HCT116 (cell line): ENCODE measurements around the gene HOXD3. TPM values are rescaled to one million over a fixed set of nuclear protein-coding genes. Genes with fewer than 3 reads are reported as not detected.

ENCODE experiments used
- ATAC-seq: fragments of 200-7000 bp; cut with Tn5 transposase; 2 replicates; pipeline ENCODE4 v1.9.1; 2020; ENCODE audit warnings: mild to moderate bottlenecking, moderate library complexity
- BruUV-seq: library from RNA; stranded (reverse); fragments of 400-500 nt; replicated peaks from 2 replicates; lab custom pipeline; 2021; lab: Mats Ljungman, UMichigan
- CTCF ChIA-PET: fragments of 300-600 bp; sonication (Branson Sonifier 250); formaldehyde crosslinking; loops from one replicate; lab custom pipeline; 2021; ENCODE audit warnings: antibody characterized with exemption; lab: Charles Lee
- POLR2A ChIA-PET: fragments of 300-600, 350-600 bp; sonication (Branson Sonifier 250); formaldehyde crosslinking; loops from one replicate; lab custom pipeline; 2021; ENCODE audit warnings: antibody characterized with exemption; lab: Charles Lee
- RAD21 ChIA-PET, 2 experiments: fragments of 300-600 bp; sonication (Branson Sonifier 250); formaldehyde crosslinking; loops; one replicate each; lab custom pipeline; 2023; ENCODE audit warnings: low total read pairs in 2 of 2; ENCODE audit not compliant: uncharacterized antibody in 2 of 2, unreplicated experiment in 2 of 2, low non-redundant PET in 1 of 2; lab: Charles Lee
- DNase-seq: peaks from one replicate; pipeline ENCODE4 v3.0.0-alpha.2; 2010; ENCODE audit warnings: low read depth, low spot score
- H2AFZ ChIP-seq: fragments of 200-600 bp; shearing (Covaris generic), sonication (generic); 2 replicates; pipeline ENCODE4 v1.6.1; 2017; ENCODE audit warnings: low read depth, mixed run types, mixed read lengths, antibody characterized with exemption, low read length; ENCODE audit not compliant: poor library complexity, severe bottlenecking
- H3K27ac ChIP-seq: 2 replicates; pipeline ENCODE4 v1.5.1; 2012; ENCODE audit warnings: low read depth, low read length
- H3K27me3 ChIP-seq: fragments of 200-600 bp; sonication (generic); 2 replicates; pipeline ENCODE4 v1.6.1; 2016; ENCODE audit warnings: mixed run types, low read length, mixed read lengths; ENCODE audit not compliant: insufficient read depth
- H3K36me3 ChIP-seq, 2 experiments: fragments of 200-500 bp in 1 of 2; fragments of 200-600 bp in 1 of 2; sonication (Bioruptor generic) in 1 of 2; sonication (generic) in 1 of 2; 2 replicates each; pipeline versions ENCODE4 v1.5.1 to v1.6.1; 2014 to 2016; ENCODE audit warnings: low read length in 2 of 2, inconsistent platforms in 1 of 2, mixed read lengths in 1 of 2, mixed run types in 1 of 2; ENCODE audit not compliant: insufficient read depth in 2 of 2, control insufficient read depth in 1 of 2
- H3K4me1 ChIP-seq, 2 experiments: fragments of 200-600 bp in 1 of 2; sonication (generic) in 1 of 2; 2 replicates each; pipeline versions ENCODE4 v1.5.1 to v1.6.1; 2012 to 2017; ENCODE audit warnings: low read length in 2 of 2, inconsistent platforms in 1 of 2, mild to moderate bottlenecking in 1 of 2, mixed read lengths in 1 of 2, mixed run types in 1 of 2, moderate library complexity in 1 of 2; ENCODE audit not compliant: insufficient read depth in 2 of 2, control insufficient read depth in 1 of 2
- H3K4me2 ChIP-seq: fragments of 200-600 bp; sonication (generic); 2 replicates; pipeline ENCODE4 v1.6.1; 2017; ENCODE audit warnings: mixed run types, low read length, mixed read lengths
- H3K4me3 ChIP-seq, 2 experiments: fragments of 200-600 bp in 1 of 2; sonication (generic) in 1 of 2; replicated peaks in 1 of 2; 2 replicates each; pipeline ENCODE4 v1.5.1; 2011 to 2016; ENCODE audit warnings: low read length in 2 of 2, control low read depth in 1 of 2, low read depth in 1 of 2, mild to moderate bottlenecking in 1 of 2, mixed read lengths in 1 of 2, mixed run types in 1 of 2
- H3K79me2 ChIP-seq: fragments of 200-600 bp; sonication (generic); 2 replicates; pipeline ENCODE4 v1.6.1; 2017; ENCODE audit warnings: mild to moderate bottlenecking, mixed run types, low read length, moderate library complexity, mixed read lengths; ENCODE audit not compliant: insufficient read depth
- H3K9ac ChIP-seq: fragments of 200-600 bp; sonication (generic); 2 replicates; pipeline ENCODE4 v1.6.1; 2016; ENCODE audit warnings: low read length, mixed read lengths
- H3K9me2 ChIP-seq: fragments of 200-600 bp; sonication (generic), shearing (Covaris generic); 2 replicates; pipeline ENCODE4 v1.6.1; 2017; ENCODE audit warnings: mixed run types, mild to moderate bottlenecking, moderate library complexity; ENCODE audit not compliant: insufficient read depth
- H3K9me3 ChIP-seq, 2 experiments: fragments of 200-500 bp in 1 of 2; fragments of 200-600 bp in 1 of 2; sonication (Bioruptor generic) in 1 of 2; sonication (generic) in 1 of 2; 2 replicates each; pipeline ENCODE4 v1.6.1; 2014 to 2017; ENCODE audit warnings: low read length in 2 of 2, mixed read lengths in 2 of 2, inconsistent platforms in 1 of 2, low read depth in 1 of 2, mild to moderate bottlenecking in 1 of 2, mixed run types in 1 of 2, moderate library complexity in 1 of 2; ENCODE audit not compliant: control insufficient read depth in 1 of 2, insufficient read depth in 1 of 2
- H4K20me1 ChIP-seq: fragments of 200-600 bp; sonication (generic), shearing (Covaris generic); 2 replicates; pipeline ENCODE4 v1.6.1; 2017; ENCODE audit warnings: mixed run types, mild to moderate bottlenecking, moderate library complexity; ENCODE audit not compliant: insufficient read depth
- ATF3 ChIP-seq: IDR thresholded peaks from 2 replicates; pipeline ENCODE4 v1.6.1; 2012
- CTCF ChIP-seq, 3 experiments: fragments of 200-600 bp in 1 of 3; sonication (generic) in 1 of 3; IDR thresholded peaks in 2 of 3; conservative IDR thresholded peaks in 1 of 3; 2 replicates each; pipeline ENCODE4 v1.5.1; 2012 to 2017; ENCODE audit warnings: low read depth in 2 of 3, low read length in 2 of 3, antibody characterized with exemption in 1 of 3, borderline replicate concordance in 1 of 3, control low read depth in 1 of 3, mild to moderate bottlenecking in 1 of 3, mixed read lengths in 1 of 3, mixed run types in 1 of 3, moderate library complexity in 1 of 3; ENCODE audit not compliant: insufficient read depth in 1 of 3
- JUND ChIP-seq: IDR thresholded peaks from 2 replicates; pipeline ENCODE4 v1.6.1; 2012
- SIN3A ChIP-seq: IDR thresholded peaks from 2 replicates; pipeline ENCODE4 v1.6.1; 2012; ENCODE audit warnings: low read depth
- SRF ChIP-seq: IDR thresholded peaks from 2 replicates; pipeline ENCODE4 v1.6.1; 2012; ENCODE audit warnings: low read depth
- YY1 ChIP-seq: IDR thresholded peaks from 2 replicates; pipeline ENCODE4 v1.6.1; 2011; ENCODE audit warnings: low read length, low read depth, moderate library complexity, mild to moderate bottlenecking; ENCODE audit not compliant: insufficient replicate concordance; ENCODE audit errors: extremely low read depth
- ZBTB33 ChIP-seq: IDR thresholded peaks from 2 replicates; pipeline ENCODE4 v1.6.1; 2011; ENCODE audit warnings: mild to moderate bottlenecking, low read length, moderate library complexity; ENCODE audit not compliant: insufficient replicate concordance; ENCODE audit errors: extremely low read depth
- ZNF274 ChIP-seq: fragments of 200-500 bp; sonication (Bioruptor generic); IDR thresholded peaks from 2 replicates; pipeline ENCODE4 v1.6.1; 2014; ENCODE audit warnings: mild to moderate bottlenecking, low read depth, low read length, inconsistent platforms
- intact Hi-C: fragments of 100-400 bp; cut with micrococcal nuclease; formaldehyde crosslinking; loops from 2 replicates; pipeline ENCODE4 v1.10.0; 2022
- total RNA-seq: library from RNA; stranded (reverse); gene quantifications from one replicate; pipeline ENCODE4 v1.2.1, GENCODE V29; 2021; ENCODE audit not compliant: unreplicated experiment

Gene HOXD3
- total RNA-seq, 1 experiment from 2014 or later = 1.4 TPM

- TF ChIP-seq SIN3A (no peak), JUND (no peak), SRF (no peak), ZBTB33 (no peak)
These were observed 26.8 kb upstream of the HOXD3 start (continued) for GRCh38 chr2:176130147-176130956.

GRCh38 chr2:176130957-176131847 is 25.9 kb upstream of the HOXD3 start:
- peak overlapping the region; percentile 96 for H2AFZ ChIP-seq
- H4K20me1 ChIP-seq = no peaks in the 10 kb centered on the region
- BruUV-seq = TSS peak; percentile 74
- ChIA-PET RAD21 (no interaction called here), CTCF (interaction anchor here (0.6 to 3.7 kb wide), 9 partner anchors 9 to 523 kb away, joined by 3 to 19 read pairs (median 4); no protein-coding TSS in a partner anchor), POLR2A (no interaction called here)
- no peak overlapping the region for H3K27ac ChIP-seq
- H3K27me3 ChIP-seq = no peaks in the 10 kb centered on the region
- no peaks in the 10 kb centered on the region for H3K36me3 ChIP-seq
- no peak for DNase-seq
- intact Hi-C loops = no loop called here
- TF ChIP-seq YY1 = no peak
- no peak for TF ChIP-seq JUND
- TF ChIP-seq ZNF274 = no peak
- no peak for TF ChIP-seq ATF3
- no peak for TF ChIP-seq CTCF (IDR thresholded peaks at IDR 0.05 in 2 of 3, conservative IDR thresholded peaks at IDR 0.05 in 1 of 3; ENCODE audit: borderline replicate concordance in 1 of 3, insufficient read depth in 1 of 3, low read depth in 2 of 3, low read length in 2 of 3)
- no peaks in the 10 kb centered on the region for H3K9me2 ChIP-seq
- ATAC-seq = no peak
- peak overlapping the region; percentile 84 for H3K4me2 ChIP-seq
- no peaks in the 10 kb centered on the region for H3K79me2 ChIP-seq
- H3K4me1 ChIP-seq = peaks cover 9 to 24% of the 10 kb centered on the region in 2 experiments; a peak in 3 of 4 replicates
- no peaks in the 10 kb centered on the region for H3K9me3 ChIP-seq
- peak overlapping the region; percentile 32 for H3K9ac ChIP-seq
- peak overlapping the region; percentile 40 to 58 for H3K4me3 ChIP-seq
